ENCODE results near the gene FAP.

Gene FAP

DNA sequence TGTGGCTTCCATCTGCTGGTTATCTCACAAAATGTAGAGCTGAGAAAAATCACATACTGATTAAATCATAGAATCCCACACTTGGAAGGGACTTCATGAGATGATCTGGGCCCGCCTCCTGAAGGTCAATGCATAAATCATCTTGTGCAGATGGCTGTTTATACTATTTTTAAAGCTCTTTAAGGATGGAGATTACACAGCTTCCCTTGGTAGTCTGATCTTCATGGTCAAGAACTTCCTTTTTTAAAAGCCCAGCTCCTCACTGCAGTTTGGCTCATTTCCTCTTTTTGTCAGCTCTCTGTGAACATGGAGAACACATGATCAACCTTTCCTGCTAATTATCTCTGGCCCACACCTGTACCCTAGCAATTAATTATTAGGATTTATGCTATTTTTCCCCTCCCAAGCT is 117.1 kb downstream of the FAP start:
- DNase-seq (ENCODE audit: low spot score), result no peak

DNA sequence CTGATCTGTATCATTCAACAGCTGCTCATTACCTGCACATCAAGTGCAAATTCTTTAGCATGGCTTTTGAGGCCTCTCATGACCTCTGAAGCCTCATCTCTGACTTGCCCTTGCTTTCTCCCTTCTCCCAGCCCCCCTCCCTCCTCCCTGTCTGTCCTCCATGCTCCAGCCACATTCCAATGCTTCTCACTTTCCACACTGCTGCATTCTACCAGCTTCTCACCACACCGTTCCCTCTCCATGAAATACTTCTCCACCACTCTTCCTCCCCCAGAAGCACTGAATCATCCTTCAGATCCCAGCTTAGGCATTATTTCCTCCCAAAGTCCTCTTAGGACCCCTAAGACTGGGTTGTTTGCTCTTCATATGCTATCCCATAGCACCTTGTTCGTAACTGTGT is 118.1 kb downstream of the FAP start:
- DNase-seq (ENCODE audit: low spot score), result no peak

DNA sequence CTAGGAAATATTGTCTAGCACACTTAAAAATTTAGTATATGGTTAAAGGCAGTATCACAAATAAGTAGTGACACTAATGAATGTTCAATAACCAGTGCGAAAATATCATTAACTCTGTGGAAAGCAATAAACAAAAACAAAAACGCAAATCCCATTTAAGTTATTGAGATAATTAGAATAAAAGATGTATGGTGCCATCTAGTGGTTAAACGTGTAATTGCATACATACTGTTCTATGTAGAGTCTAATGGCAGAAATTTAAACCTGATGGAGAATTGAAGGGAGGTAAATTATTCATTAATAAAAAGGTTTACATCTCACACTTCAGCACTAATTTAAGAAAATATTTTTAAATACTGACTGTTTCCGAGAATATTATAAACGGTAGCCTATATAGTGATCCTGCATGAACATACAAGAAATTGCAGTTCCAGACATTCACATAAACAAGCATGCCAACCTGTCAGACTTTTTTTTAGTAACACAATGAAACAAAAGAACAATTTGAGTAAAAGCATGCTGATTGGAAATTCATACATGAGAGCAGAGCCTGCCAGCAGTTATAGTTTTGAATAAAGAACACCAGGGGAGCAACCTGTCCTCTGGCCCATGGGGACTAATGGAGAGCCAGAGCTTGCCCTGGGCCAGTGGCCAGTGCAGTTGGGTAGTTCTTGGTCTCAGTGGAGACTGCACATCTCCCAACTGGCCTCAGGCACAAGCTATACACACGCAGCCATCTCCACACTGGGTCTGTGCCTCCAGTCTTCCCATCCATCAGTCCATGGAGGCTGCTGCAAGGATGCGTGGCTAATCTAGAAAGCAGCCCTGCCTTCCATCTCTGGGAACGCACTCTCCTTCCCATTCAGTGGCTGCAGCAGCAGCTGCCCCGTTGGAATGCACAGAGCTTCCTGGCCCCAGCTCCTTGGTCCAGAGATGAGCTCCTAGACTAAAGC is 119.2 kb downstream of the FAP start:
- DNase-seq (ENCODE audit: low spot score), result peak; percentile 68

All from hematopoietic multipotent progenitor cell treated with erythropoietin and hydrocortisone succinate and interleukin-3 and kit ligand, for 15 days (in vitro differentiated cells).